ENCODE measurements around the gene FGF11.
"Not testable (repeated sequence)": the region's sequence is repeated elsewhere in the genome, so short reads cannot be mapped to it uniquely, and the experiment has no call there.

Gene FGF11

GRCh38 chr17:7468804-7469389 is 29.6 kb downstream of the FGF11 start:
- no peak for TF ChIP-seq CTCF (conservative IDR thresholded peaks at IDR 0.05; ENCODE audit: low read depth)
- DNase-seq (ENCODE audit: low spot score) = no peak
- CTCF ChIA-PET = no interaction called here
- peak overlapping the region; percentile 53 for H3K27ac ChIP-seq
- POLR2A ChIA-PET (ENCODE audit: low non-redundant PET) = no interaction called here

- CTCF ChIA-PET; POLR2A ChIA-PET (ENCODE audit: low non-redundant PET); DNase-seq (ENCODE audit: low spot score): not testable (repeated sequence)
- H3K27ac ChIP-seq = peak overlapping the region; percentile 53
These were observed 30.5 kb downstream of the FGF11 start for GRCh38 chr17:7469843-7470242.

- peak overlapping the region; percentile 53 for H3K27ac ChIP-seq
- CTCF ChIA-PET; POLR2A ChIA-PET (ENCODE audit: low non-redundant PET); DNase-seq (ENCODE audit: low spot score): not testable (repeated sequence)
These were observed 31.2 kb downstream of the FGF11 start for GRCh38 chr17:7470457-7470973.

- H3K27ac ChIP-seq = peak overlapping the region; percentile 35
- ChIA-PET POLR2A (ENCODE audit: low non-redundant PET) (interaction anchor here (0.6 kb wide), 1 partner anchor 83 kb away, joined by 5 read pairs; no protein-coding TSS in a partner anchor), CTCF (no interaction called here)
These were observed 32.4 kb downstream of the FGF11 start for GRCh38 chr17:7471729-7472128.

GRCh38 chr17:7474767-7475166 is 35.5 kb downstream of the FGF11 start:
- H3K27ac ChIP-seq = peak overlapping the region; percentile 99
- ChIA-PET POLR2A (ENCODE audit: low non-redundant PET) (interaction anchor here (0.6 to 0.7 kb wide), 2 partner anchors 74 to 114 kb away, joined by 7 to 15 read pairs; no protein-coding TSS in a partner anchor), CTCF (interaction anchor here (0.6 to 4.0 kb wide), 3 partner anchors 12 to 38 kb away, joined by 3 to 19 read pairs (median 5); partner anchors contain the start of gene CHRNB1)
- DNase-seq (ENCODE audit: low spot score) = not testable (repeated sequence)

More at GRCh38 chr17:7471729-7472128, 32.4 kb downstream of the FGF11 start:
- no peak for DNase-seq (ENCODE audit: low spot score)
- no peak for TF ChIP-seq CTCF (conservative IDR thresholded peaks at IDR 0.05; ENCODE audit: low read depth)

GRCh38 chr17:7475764-7476422 is 36.6 kb downstream of the FGF11 start:
- TF ChIP-seq CTCF (conservative IDR thresholded peaks at IDR 0.05; ENCODE audit: low read depth) = no peak
- ChIA-PET POLR2A (ENCODE audit: low non-redundant PET) (interaction anchor here (0.6 to 1.2 kb wide), 3 partner anchors 12 to 114 kb away, joined by 4 to 5 read pairs (median 4); partner anchors contain the start of gene SOX15), CTCF (interaction anchor here (0.7 to 4.0 kb wide), 4 partner anchors 13 to 39 kb away, joined by 3 to 19 read pairs (median 4); no protein-coding TSS in a partner anchor)
- peak; percentile 41 for DNase-seq (ENCODE audit: low spot score)
- H3K27ac ChIP-seq = peak overlapping the region; percentile 99

GRCh38 chr17:7476494-7476893 is 37.2 kb downstream of the FGF11 start:
- no peak for TF ChIP-seq CTCF (conservative IDR thresholded peaks at IDR 0.05; ENCODE audit: low read depth)
- H3K27ac ChIP-seq = peak overlapping the region; percentile 99
- peak; percentile 89 for DNase-seq (ENCODE audit: low spot score)
- ChIA-PET POLR2A (ENCODE audit: low non-redundant PET) (interaction anchor here (0.5 to 1.2 kb wide), 4 partner anchors 11 to 113 kb away, joined by 3 to 5 read pairs (median 4); partner anchors contain the start of gene SOX15), CTCF (interaction anchor here (0.7 to 4.0 kb wide), 3 partner anchors 25 to 40 kb away, joined by 3 to 19 read pairs (median 4); no protein-coding TSS in a partner anchor)

All from RWPE1 (cell line).